Neural cell (in vitro differentiated cells): ENCODE data around the gene ADGRL3.

Experiments
- EP300 ChIP-seq: fragments of 450-650 bp; conservative IDR thresholded peaks from 2 replicates; pipeline ENCODE4 v1.6.1; 2014; ENCODE audit warnings: antibody characterized with exemption, mild to moderate bottlenecking, moderate library complexity; ENCODE audit not compliant: poor library complexity, severe bottlenecking
- POLR2AphosphoS5 ChIP-seq: IDR thresholded peaks from 2 replicates; pipeline ENCODE4 v1.6.1; 2012
- RAD21 ChIP-seq: fragments of 450-650 bp; conservative IDR thresholded peaks from 2 replicates; pipeline ENCODE4 v1.6.1; 2014; ENCODE audit warnings: antibody characterized with exemption, mild to moderate bottlenecking, moderate library complexity
- SMC3 ChIP-seq: fragments of 450-650 bp; conservative IDR thresholded peaks from 2 replicates; pipeline ENCODE4 v1.6.1; 2014; ENCODE audit warnings: antibody characterized with exemption, mild to moderate bottlenecking, moderate library complexity; ENCODE audit not compliant: poor library complexity
- TAF1 ChIP-seq: IDR thresholded peaks from 2 replicates; pipeline ENCODE4 v1.6.1; 2012; ENCODE audit warnings: low read depth
- TF ChIP-seq, protein P1 (sequence below): fragments of 450-650 bp; IDR thresholded peaks from 2 replicates; pipeline ENCODE4 v1.5.1; 2014; ENCODE audit warnings: antibody characterized with exemption, mild to moderate bottlenecking, moderate library complexity; ENCODE audit not compliant: poor library complexity, severe bottlenecking

GRCh38 chr4:61938250-61938846, 738.2 kb downstream of the ADGRL3 start:
- no peak for TF ChIP-seq EP300
- TF ChIP-seq, protein P1, sequence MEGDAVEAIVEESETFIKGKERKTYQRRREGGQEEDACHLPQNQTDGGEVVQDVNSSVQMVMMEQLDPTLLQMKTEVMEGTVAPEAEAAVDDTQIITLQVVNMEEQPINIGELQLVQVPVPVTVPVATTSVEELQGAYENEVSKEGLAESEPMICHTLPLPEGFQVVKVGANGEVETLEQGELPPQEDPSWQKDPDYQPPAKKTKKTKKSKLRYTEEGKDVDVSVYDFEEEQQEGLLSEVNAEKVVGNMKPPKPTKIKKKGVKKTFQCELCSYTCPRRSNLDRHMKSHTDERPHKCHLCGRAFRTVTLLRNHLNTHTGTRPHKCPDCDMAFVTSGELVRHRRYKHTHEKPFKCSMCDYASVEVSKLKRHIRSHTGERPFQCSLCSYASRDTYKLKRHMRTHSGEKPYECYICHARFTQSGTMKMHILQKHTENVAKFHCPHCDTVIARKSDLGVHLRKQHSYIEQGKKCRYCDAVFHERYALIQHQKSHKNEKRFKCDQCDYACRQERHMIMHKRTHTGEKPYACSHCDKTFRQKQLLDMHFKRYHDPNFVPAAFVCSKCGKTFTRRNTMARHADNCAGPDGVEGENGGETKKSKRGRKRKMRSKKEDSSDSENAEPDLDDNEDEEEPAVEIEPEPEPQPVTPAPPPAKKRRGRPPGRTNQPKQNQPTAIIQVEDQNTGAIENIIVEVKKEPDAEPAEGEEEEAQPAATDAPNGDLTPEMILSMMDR = no peak
- TF ChIP-seq TAF1 = no peak
- TF ChIP-seq RAD21 = no peak
- no peak for TF ChIP-seq POLR2AphosphoS5
- no peak for TF ChIP-seq SMC3
